Measurements from ENCODE around the gene SMIM27. TPM values are rescaled to one million over a fixed set of nuclear protein-coding genes. Genes with fewer than 3 reads are reported as not detected.
"Not testable (repeated sequence)": the region's sequence is repeated elsewhere in the genome, so short reads cannot be mapped to it uniquely, and the experiment has no call there.

SMIM27 gene
- total RNA-seq, 1 experiment from 2014 or later, result 11.9 TPM

- no peak for DNase-seq (ENCODE audit: low read depth)
Observed at GRCh38 chr9:32596936-32597335, 44.8 kb downstream of the SMIM27 start.

DNA sequence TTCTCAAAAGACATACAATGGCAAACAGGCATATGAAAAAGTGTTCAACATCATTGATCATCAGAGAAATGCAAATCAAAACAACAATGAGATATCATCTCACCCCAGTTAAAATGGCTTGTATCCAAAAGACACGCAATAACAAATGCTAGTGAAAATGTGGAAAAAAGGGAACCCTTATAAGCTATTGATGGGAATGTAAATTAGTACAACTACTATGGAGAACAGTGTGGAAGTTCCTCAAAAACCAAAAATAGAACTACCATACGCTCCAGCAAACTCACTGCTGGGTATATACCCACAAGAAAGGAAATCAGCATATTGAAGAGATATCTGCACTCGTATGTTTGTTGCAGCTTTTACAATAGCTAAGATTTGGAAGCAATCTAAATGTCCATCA lies 46.9 kb downstream of the SMIM27 start:
- DNase-seq (ENCODE audit: low read depth), result not testable (repeated sequence)

Other genes starting within 250 kb of the SMIM27 start
- 51.9 and 52.8 TPM in 2 replicates for gene ACO1, start 167.7 kb upstream of the SMIM27 start, total RNA-seq (2014; rRNA removed; shearing (Covaris generic))
- 23.5 and 24.6 TPM in 2 replicates for gene RIGI, start 26.1 kb upstream of the SMIM27 start, total RNA-seq (2014; rRNA removed; shearing (Covaris generic))
- gene TOPORS, start 259 bp downstream of the SMIM27 start, total RNA-seq (2014; rRNA removed; shearing (Covaris generic)), result 29.9 and 31.2 TPM in 2 replicates
- gene NDUFB6, start 20.8 kb downstream of the SMIM27 start, total RNA-seq (2014; rRNA removed; shearing (Covaris generic)), result 185 and 206 TPM in 2 replicates
- 0.03 and 0.23 TPM in 2 replicates for gene TAF1L, start 83.3 kb downstream of the SMIM27 start, total RNA-seq (2014; rRNA removed; shearing (Covaris generic))
- 0.33 and 0.57 TPM in 2 replicates for gene TMEM215, start 231.2 kb downstream of the SMIM27 start, total RNA-seq (2014; rRNA removed; shearing (Covaris generic))